Measurements from ENCODE around the gene FRMPD3.

DNA sequence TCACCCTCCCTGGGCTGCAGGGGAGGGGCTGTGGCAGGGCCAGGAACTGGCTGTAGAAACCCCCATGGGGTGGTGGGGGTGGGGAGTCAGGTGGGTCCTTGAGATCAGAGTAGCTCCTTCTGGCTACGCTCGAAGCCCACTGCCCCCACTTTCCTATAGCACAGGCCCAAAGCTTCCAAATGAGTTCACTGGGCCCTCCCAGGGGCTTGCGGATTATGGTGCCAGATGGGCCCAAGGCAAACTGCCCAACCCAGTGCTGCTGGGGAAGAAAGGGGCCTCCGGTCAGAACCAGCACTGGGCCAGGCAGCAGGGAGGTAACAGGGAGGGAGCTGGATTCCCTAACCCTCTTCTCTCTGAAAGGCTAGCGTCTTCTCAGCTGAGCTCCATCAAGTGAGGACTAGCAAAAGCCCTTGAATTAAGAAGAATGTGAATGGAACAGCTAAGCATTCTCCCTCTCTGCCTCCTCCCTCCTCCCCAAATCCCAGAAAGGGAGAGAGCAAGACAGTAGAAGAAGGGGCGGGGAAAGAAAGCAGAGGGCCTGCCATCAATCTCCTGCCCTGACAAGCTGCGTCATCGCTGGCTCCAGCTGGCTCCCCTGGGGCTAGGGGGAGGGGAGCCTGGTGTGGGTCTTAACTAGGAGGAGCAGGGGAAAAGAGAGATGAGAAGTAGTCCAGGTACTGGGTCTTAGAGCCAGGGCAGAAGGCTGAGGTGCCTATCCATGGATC is 34.7 kb downstream of the FRMPD3 start:
- TF ChIP-seq, protein P1, sequence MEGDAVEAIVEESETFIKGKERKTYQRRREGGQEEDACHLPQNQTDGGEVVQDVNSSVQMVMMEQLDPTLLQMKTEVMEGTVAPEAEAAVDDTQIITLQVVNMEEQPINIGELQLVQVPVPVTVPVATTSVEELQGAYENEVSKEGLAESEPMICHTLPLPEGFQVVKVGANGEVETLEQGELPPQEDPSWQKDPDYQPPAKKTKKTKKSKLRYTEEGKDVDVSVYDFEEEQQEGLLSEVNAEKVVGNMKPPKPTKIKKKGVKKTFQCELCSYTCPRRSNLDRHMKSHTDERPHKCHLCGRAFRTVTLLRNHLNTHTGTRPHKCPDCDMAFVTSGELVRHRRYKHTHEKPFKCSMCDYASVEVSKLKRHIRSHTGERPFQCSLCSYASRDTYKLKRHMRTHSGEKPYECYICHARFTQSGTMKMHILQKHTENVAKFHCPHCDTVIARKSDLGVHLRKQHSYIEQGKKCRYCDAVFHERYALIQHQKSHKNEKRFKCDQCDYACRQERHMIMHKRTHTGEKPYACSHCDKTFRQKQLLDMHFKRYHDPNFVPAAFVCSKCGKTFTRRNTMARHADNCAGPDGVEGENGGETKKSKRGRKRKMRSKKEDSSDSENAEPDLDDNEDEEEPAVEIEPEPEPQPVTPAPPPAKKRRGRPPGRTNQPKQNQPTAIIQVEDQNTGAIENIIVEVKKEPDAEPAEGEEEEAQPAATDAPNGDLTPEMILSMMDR (IDR thresholded peaks at IDR 0.05), result no peak
- TF ChIP-seq ZFX (IDR thresholded peaks at IDR 0.05; ENCODE audit: borderline replicate concordance), result no peak
